Activated T-cell treated with anti-CD3 and anti-CD28 coated beads for 1 hour (primary cell): Measurements from ENCODE around the gene MAP7D2.
A peak's percentile ranks its signal among the peaks of the same experiment; 100 is the strongest.

Experiments used
- DNase-seq: peaks from one replicate; pipeline ENCODE4 v3.0.0-alpha.2; 2020; ENCODE audit warnings: low read depth

The MAP7D2 gene

DNA sequence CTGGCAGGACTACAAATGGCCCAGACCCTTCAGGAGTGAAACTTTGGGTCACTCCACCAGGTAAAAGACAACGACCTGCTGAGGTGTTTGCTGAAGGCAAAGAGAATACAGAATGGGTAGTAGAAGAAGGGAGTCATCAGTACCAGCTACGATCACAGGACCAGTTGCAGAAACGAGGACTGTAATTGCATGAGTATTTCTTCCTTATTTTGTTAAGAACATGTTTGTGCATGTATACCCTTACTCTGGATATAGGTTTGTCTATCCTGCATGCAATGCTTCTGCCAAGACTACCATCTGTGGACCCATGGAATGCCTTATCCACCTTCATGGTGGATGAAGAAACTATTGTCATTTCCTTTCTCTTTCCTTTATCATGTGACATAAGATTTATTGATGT is 77.7 kb downstream of the MAP7D2 start:
- DNase-seq: no peak

DNA sequence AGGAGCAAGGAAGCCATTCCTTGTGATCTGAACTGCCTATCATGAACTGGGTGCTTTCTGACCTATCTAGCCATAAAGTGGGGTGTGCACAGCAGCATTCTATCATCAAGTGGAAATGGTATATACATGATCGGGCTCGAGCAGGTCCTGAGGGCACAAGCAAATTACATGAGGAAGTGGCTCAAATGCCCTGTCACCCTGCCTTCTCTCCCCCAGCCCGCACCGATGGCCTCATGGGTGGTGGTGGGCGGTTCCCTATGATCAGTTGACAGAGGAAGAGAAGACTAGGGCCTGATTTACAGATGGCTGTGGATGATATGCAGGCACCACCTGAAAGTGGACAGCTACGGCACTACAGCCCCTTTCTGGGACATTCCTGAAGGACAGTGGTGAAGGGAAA is 79.5 kb downstream of the MAP7D2 start:
- no peak for DNase-seq

DNA sequence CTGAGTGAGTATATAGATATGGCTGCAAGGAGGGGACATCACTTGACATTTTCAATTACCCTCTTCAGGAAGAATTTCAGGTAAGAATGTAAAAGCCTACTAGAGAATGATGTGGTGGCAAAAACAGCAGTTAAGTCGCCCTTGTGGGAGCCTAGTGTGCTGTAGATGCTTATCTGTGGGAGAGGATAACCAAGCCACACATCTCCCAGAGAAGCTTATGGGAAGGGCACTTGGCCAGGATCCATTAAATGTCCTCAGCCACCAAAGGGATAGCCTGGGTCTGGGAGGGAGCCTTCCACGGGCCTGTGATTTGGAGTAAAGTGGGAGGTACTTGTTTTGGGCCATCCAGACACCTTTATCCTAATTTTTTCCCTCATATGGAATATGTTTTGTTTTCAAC is 84.5 kb downstream of the MAP7D2 start:
- DNase-seq: no peak

DNA sequence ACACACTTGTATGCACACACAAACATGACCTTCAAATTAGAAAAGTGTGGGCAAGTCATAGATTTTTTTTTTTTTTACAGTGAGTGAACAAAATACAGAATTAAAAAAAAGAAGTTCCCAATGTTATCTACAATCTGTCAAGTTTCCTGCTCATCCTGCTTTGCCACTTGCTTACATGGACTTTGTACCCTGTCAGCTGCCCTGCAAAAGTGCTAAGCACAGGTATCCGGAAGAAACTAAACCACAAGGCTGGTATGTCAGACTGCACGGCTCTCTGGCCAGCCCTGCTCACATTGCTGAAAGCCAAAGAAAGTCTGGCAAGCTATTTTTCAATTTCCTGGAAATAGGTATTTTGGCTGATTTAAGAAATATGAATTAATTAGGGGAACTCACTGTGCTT is 87.0 kb downstream of the MAP7D2 start:
- DNase-seq: no peak

DNA sequence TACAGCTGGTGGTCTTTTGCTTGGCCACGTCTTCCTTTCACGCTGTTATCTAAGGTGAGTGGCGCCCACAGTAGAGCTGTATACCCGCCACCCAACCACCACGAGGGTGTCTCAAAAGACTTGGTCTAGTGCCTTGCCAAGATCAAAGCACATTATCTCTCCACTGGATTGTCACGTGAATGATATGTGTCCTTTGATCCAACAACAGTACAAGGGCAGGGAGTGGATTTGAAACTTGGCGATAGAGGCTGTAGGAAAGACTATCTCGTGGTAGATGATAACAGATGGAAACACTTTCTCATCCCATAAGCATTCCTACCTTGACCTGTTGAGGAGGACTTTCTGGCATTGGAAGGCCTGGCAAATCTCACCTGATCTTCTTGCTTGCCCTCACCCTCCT is 88.1 kb downstream of the MAP7D2 start:
- no peak for DNase-seq

DNA sequence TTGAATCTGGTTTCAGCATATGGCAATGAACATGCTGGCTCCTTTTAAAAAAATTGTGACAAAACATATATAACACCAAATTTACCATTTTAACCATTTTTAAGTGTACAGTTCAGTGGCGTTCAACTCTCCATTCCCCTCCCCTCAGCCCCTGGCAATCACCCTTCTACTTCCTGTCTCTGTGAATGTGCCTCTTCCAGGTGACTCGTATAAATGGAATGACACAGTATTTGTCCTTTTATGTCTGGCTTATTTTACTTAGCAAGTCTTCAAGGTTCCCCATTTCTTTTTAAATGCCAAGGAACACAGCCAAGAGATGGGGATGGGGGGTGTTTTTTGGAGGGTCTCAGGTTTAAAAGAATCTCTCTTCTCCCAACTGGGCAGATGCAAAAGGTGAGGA is 90.4 kb downstream of the MAP7D2 start:
- DNase-seq: no peak

DNA sequence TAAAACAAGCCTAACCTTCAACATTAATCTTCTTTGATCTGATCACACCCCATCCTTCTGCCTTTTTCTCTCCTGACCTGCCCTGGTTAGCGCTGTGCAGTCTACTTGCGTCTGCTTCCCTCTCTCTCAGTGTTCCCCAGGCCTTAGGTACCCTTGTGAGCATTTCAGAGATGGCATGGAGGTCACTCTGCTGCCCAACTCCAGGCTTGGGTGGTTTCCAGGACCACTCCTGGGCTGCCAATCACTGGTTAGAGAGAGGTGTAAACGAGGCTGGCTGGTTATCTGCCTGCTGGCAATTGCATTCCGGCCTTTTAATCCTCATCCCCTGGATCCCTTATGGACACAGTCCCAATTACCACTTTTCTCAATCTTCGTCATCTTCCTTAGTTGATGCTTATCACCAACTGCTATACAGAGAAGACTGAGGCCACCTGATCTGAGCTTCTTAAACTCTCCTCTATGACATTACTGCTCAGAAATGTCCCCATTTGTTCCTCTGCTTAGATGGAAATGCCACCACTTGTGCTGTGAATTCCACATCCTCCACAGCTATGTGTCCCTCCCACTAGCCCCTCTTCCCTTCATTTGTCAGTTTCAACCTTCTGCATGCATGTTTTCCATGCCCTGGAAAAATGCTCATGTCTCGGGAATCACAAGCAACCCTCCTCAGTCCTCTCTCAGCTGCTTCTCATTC is 96.9 kb downstream of the MAP7D2 start:
- DNase-seq: no peak

DNA sequence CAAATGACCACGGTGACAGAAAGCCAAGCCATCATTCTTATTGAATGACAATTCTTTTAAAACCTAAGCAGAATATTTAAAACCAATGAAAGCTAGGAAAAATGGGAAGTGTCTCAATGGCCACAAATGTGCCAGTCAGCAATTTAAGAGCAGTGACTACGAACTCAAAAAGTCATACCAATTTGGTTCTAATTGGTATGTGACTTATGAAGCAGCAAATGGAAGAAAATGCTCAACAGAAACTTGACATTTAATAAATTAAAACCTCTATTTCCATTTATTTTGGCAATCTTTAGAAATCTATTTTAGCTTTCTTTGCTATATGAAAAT is 100.1 kb downstream of the MAP7D2 start:
- DNase-seq: no peak

DNA sequence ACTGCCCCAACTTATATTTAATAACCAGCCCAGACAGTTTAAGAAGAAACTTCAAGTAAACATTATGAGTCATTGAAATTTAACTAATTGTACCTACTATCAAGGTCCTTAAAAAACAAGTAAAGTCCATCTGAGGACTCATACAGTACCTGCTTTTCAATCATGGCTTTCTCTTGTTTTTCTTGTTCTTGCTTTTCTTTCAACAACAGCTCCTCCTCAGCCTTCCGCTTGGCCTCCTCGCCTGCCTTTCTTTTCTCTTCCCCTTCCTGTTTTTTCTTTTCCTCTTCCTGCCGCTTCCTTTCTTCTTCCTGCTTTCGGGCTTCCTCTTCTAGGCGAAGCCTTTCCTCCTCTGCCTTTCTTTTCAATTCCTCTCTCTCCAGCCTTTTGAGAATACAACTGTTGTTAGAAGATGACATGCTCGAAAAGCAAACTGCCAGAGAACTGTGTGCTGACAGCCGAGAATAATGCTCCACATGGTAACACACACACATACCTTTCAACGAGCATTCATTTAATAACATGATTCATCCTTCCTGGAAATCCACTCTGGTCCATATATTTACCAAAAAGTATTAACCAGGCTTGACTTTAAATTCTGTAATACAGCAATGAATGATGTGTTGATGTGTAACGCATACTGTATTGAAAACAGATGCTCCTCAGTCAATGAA is 100.6 kb downstream of the MAP7D2 start:
- DNase-seq: no peak

DNA sequence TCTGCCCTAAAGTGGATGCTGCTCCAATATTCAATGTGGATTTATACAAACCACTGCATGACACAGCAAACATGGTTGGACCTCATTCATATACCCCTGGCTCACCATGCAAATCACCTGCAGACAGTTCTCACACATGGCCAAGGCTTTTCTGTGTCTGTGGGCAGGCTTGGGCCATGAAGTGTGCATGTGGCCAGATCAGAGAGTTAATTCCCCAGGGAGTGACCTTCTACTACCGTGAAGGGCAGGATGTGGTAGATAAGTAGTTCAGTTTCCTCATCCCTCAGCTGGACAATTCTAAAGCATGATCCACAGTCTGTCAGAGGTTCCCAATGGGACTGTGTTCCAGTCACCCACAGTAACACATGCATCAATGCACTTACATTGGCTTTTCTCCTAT is 101.3 kb downstream of the MAP7D2 start:
- no peak for DNase-seq

DNA sequence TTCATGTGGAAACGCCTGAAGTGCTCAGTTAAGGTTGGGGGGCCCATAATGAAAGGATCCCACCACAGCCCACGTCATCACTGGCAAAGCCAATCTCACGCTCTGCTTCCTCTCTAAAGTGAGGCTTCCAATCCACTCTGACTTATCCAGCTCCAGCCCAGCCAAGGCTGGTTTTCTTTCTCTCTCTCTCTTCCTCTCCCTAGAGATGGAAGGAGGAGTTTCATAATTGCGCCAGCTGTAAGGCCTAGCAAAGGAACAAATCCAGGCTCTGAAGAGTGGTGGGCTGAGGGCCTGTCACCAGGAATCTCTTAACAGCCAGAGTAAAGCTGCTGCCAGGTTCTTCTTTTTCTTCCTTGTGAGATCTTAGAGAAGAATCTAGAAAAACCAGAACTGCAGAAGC is 105.1 kb downstream of the MAP7D2 start:
- no peak for DNase-seq

DNA sequence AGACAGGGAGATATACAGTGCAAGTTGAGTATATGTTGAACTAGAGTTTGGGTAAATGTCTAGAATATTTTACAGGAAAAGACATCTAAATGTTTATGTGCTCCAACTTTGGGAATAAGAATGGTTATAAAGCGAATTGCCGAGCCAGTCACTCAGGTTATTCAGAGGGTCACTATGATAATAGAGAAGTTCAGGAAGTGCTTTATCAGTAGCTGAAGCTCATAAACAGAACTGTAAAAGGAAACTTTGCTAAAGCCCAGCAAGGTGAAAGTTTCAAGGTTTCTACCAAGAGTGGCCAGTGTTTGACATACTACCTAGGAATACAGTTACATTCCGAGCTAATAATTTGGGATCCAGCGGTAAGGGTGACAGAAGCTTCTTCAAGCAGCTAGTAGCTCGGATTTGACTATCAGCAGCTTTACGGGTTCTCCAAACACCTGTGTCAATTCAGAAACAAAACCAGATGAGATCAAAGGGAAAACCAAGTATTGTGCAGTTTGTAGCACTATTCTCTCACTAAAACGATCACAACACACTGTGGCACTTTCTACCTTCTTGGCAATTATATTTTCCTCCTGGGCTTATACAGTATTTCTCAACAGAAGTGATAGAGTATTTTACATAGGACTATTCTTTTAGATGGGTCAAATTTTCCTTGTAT is 108.6 kb downstream of the MAP7D2 start:
- no peak for DNase-seq

DNA sequence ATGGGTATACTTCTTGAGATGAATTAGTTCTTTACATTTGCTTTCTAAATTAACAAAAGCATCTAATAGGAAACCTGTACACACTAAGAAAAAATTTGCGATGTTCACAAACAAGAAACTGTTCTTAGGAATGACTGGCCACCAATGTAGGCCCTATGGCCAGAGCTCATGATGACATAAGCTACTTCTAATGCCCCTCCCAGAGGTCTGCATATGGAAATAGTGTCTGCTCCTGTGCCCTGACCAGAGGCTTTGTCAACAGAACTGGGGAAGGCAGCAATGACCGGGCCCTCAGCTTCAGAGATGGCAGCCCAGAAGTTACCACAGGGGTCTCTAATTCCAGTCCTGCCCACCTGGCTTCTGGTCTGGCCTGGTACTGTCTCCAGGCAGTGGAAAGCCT is 110.8 kb downstream of the MAP7D2 start:
- no peak for DNase-seq

DNA sequence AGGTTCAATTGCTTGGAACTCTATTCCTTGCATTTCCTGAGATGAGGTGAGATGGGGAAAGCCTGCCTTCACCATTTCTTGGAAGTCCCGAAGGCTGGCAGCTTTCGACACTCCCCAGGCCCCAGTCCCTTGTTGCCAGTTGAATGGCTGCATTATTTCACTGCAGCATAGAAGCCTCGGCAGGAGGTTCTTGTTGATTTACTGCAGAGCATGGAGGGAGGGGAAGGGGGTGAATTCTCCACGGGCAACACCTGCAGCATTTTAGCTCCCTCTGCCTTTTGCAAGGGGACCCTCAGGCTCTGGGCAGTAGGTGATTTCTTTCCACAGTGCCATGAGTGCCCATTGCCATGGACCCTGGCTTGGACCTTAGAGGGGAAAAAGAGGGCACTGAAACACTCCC is 115.1 kb downstream of the MAP7D2 start:
- DNase-seq: no peak

DNA sequence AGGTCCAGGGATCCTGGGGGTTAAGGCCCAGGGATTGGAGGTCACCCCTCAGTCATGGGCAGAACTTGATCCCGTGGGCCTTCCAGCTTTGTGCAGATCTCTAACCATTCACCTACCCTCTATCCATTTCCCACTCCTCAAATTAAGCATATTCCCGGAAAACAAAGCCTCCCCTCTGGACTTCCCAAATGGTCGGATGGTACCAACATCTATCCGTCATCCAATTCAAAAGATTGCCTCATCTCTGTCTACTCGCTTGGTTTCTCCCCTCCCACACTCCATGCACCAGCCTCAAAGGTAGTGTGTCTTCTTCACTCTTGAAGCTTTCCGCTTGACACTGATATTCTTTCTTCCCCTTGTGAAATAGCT is 125.4 kb downstream of the MAP7D2 start:
- no peak for DNase-seq

DNA sequence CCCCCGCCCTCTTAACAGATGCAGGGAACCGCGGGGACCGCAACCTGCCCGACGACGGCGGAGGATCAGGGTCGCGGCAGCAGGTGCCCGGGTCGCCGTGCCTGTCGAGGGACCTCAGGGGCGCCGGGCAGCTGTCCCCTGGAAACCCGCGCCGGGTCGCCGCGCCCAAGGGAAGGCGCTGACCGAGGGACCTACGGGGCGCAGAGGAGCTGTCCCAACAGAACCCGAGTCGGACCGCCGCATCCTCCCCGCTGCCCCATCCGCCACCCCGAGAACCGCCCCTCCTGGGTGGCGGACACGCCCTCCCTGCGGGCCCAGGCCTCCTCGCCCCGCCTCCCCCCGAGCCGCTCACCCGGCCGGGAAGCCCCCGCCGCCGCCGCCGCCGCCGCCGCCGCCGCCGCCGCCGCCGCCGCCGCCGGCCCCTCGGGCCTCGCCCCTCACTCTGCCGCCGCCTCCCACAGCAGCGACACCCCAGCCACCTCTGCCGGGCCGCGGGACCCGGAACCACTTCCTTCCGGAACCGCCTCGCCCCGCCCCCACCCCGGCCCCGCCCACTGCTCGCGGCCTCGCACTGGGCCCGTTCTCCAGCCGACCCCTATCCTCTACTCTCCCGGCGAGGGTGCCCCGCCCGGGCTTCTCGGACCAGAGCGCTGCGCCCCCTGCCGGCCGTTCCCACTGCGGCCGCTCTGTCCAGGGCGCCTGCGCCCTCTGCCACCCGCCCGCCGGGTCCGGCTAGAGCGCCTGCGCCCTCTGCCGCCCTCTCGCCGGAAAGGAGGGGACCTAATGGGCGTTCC is 126.0 kb downstream of the MAP7D2 start, which contains the start of gene BCLAF3:
Gene BCLAF3 (minus strand): TSS at position 506 of the 794 bp plus-strand sequence. CDS start 20,797 bp downstream, outside the sequence.
- peak; percentile 83 for DNase-seq

DNA sequence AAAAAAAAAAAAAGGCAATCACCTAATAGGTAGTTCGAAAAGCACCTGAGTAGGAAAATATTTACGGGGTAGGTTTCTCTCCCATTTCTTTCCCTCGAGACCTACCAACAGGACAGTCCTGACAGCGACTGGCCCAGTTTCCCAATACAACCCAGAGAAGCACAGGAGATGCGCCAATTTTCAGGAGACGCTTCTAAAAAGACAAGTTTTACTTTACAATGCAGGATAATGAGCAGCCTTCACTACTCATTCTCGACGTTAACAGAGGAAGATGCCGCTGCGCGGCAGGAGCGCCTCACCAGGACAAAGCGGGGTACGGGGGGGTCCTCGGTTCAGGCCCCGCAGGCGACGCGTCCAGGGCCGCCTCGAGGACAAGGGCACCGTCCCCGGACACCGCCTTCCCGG is 126.6 kb downstream of the MAP7D2 start:
- DNase-seq: peak; percentile 4

DNA sequence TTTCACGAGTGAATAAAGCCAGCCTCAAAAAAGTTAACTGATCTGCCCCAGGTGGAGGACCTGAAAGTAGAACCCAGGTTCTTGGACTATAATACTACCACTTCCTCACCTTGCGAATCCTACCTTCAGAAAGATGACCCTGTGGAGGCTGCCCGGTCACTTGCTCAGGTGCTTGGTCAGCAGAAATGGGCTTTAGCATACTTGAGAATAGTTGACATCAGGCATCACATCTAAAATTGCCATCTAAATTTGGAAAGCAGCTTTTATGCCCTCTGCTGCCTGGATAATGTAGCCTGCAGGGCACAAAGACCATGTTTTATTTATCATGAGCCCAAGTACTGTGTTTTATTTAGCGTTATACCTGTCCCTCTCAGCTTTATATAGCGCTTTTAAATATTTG is 128.9 kb downstream of the MAP7D2 start:
- no peak for DNase-seq

DNA sequence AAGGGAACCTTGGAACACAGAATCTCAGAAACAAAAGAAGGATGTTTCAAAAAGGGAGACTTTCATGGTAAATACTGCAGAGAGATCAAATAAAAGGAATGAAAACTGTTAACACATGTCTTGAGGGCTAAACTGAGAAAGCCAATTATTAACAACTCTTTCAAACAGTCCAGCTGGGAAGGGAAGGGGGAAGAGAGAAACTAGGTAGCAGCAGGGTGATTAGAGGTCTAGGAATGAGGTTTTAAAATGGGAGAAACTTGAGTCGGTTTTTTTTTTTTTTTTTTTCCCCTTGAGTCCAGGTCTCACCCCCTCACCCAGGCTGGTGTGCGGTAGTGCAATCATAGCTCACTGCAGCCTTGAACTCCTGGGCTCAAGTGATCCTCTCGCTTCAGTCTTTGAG is 130.2 kb downstream of the MAP7D2 start:
- DNase-seq: no peak

DNA sequence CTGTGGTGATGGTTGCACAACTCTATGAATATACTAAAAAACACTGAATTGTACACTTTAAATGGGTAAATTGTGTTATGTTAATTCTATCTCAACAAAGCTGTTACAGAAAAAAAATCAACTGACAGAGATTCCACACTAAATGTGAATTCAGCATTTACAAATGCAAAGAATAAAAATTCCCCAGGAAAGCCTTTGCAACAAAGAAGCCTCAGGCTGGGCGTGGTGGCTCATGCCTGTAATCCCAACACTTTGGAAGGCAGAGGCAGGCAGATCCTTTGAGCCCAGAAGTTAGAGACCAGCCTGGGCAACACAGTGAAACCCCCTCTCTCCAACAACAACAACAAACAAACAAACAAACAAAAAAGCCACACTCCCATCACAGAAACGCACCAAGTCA is 134.8 kb downstream of the MAP7D2 start:
- DNase-seq: no peak

DNA sequence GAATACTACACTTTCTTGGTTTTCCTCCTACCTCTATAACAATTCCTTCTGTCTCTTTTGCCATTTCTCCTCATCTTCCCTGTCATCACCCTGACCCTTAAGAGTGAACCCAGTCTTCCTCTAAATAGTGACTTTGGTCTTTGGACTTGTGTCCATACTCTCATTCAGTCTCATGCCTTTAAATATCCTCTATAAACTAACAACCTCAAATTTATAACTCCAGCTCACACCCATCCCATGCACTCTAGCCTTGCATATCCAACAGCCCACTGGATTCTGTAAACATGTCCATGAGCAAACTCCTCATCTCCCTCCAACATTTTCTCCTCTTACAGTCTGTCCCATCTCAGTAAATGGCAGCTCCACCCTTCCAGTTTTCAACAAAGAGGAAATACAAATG is 140.9 kb downstream of the MAP7D2 start:
- no peak for DNase-seq

DNA sequence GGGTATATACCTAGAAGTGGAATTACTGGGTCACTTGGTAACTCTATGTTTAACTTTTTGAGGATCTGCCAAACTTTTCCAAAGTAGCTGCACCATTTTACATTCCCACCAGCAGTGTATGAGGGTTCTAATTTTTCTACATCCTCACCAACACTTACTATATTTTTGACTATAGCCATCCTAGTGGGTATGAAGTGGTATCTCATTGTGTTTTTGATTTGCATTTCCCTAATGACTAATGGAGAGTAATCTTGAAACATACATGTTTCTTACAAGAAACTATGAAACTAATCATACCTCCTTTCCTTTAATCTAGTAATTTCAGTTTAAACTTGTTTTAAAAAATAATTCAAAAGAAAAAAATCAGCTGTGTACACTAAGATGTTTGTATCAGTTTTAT is 143.7 kb downstream of the MAP7D2 start:
- no peak for DNase-seq

DNA sequence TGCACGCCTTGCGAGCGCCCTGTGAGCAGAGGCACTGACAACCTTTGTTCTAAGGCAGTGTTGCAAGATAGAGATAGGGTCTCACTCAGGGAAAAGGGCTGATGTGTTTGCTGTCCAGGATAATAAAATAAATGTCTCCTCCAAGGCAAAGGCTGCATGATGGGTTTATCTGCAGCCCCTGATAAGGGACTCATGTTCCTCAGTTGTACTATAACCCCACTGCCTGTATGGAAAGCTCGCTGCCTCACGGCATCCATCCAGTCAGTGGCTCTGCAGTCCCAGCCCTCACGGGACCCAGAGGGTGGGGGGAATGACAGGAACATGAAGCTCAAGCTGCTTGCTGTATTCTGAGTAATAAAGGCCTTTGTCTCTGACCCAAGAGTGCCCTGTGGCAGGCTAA is 148.4 kb downstream of the MAP7D2 start:
- DNase-seq: no peak
